Measurements from ENCODE around the gene SLC2A10. TPM values are rescaled to one million over a fixed set of nuclear protein-coding genes. Genes with fewer than 3 reads are reported as not detected.
A peak's percentile ranks its signal among the peaks of the same experiment; 100 is the strongest.

SLC2A10 gene
- total RNA-seq, 3 donors from 2014 or later (not counting 1 experiment from before 2014, with no cell fraction given) = 0.26 to 2.2 (median 0.79) TPM

GRCh38 chr20:46683939-46684750, 25.3 kb upstream of the SLC2A10 start:
- H3K27ac ChIP-seq (ENCODE audit: low read length) = no peak overlapping the region
- no peaks in the 10 kb centered on the region for H3K9me3 ChIP-seq (ENCODE audit: control insufficient read depth, insufficient read depth, low read length)
- no peaks in the 10 kb centered on the region for H3K27me3 ChIP-seq (ENCODE audit: control insufficient read depth, insufficient read depth, low read length)
- H3K4me3 ChIP-seq (ENCODE audit: low read length) = no peak overlapping the region
- peaks cover 8% of the 10 kb centered on the region for H3K36me3 Mint-ChIP-seq
- H3K27me3 Mint-ChIP-seq (ENCODE audit: low read depth in 2 of 2) = no peaks in the 10 kb centered on the region
- intact Hi-C loops (cut with micrococcal nuclease) = loop anchor here (2.0 to 10.0 kb wide), 4 partner anchors 122 to 659 kb away; partner anchors contain the start of gene SLC12A5
- 92% methylated on average over 22 of the region's 23 CpGs for WGBS (ENCODE audit: insufficient coverage)
- H3K36me3 ChIP-seq (ENCODE audit: control insufficient read depth, insufficient read depth, low read length) = peaks cover 20% of the 10 kb centered on the region
- peaks cover 76% of the 10 kb centered on the region in 2 donors for H3K4me1 Mint-ChIP-seq
- H3K4me1 ChIP-seq (ENCODE audit: control insufficient read depth, insufficient read depth, low read length) = peaks cover 28% of the 10 kb centered on the region
- H3K27ac Mint-ChIP-seq = peak overlapping the region; percentile 39 to 49
- no peak overlapping the region for H3K4me3 Mint-ChIP-seq
- no peak for TF ChIP-seq CTCF (IDR thresholded peaks at IDR 0.05)
- ATAC-seq (no peak), DNase-seq (no peak)
- no peaks in the 10 kb centered on the region for H3K9me3 Mint-ChIP-seq

- Mint-ChIP-seq H3K9me3 (no peaks in the 10 kb centered on the region), H3K36me3 (peaks cover 8% of the 10 kb centered on the region), H3K4me1 (peaks cover 59 to 62% of the 10 kb centered on the region in 2 donors), H3K4me3 (peak overlapping the region; percentile 99), H3K27me3 (ENCODE audit: low read depth in 2 of 2) (no peaks in the 10 kb centered on the region), H3K27ac (peak overlapping the region; percentile 92 to 97)
- no peak for TF ChIP-seq CTCF (IDR thresholded peaks at IDR 0.05)
- Histone ChIP-seq H3K27me3 (ENCODE audit: control insufficient read depth, insufficient read depth, low read length) (no peaks in the 10 kb centered on the region), H3K4me3 (ENCODE audit: low read length) (peak overlapping the region; percentile 86), H3K4me1 (ENCODE audit: control insufficient read depth, insufficient read depth, low read length) (peaks cover 23% of the 10 kb centered on the region), H3K9me3 (ENCODE audit: control insufficient read depth, insufficient read depth, low read length) (no peaks in the 10 kb centered on the region), H3K27ac (ENCODE audit: low read length) (peak overlapping the region; percentile 82), H3K36me3 (ENCODE audit: control insufficient read depth, insufficient read depth, low read length) (peaks cover 20% of the 10 kb centered on the region)
- WGBS (ENCODE audit: insufficient coverage) = 12% methylated on average over 19 of the region's 20 CpGs
- intact Hi-C loops (cut with micrococcal nuclease) = loop anchor here (10.0 kb wide), 1 partner anchor 664 kb away; the partner anchor contains the start of gene SLC12A5
- DNase-seq = no peak
- no peak for ATAC-seq
Observed at GRCh38 chr20:46688151-46689081, 21.0 kb upstream of the SLC2A10 start.

- H3K27me3 Mint-ChIP-seq (ENCODE audit: low read depth in 2 of 2) = no peaks in the 10 kb centered on the region
- peak within 1 kb of the TSS; percentile 92 to 97 for H3K27ac Mint-ChIP-seq
- under 1% methylated on average over 71 of the region's 71 CpGs for WGBS (ENCODE audit: insufficient coverage)
- DNase-seq = peak; percentile 92 to 98
- peak within 1 kb of the TSS; percentile 86 for H3K4me3 ChIP-seq (ENCODE audit: low read length)
- intact Hi-C loops (cut with micrococcal nuclease) = loop anchor here (10.0 kb wide), 1 partner anchor 664 kb away; the partner anchor contains the start of gene SLC12A5
- peaks cover 18% of the 10 kb centered on the region for H3K36me3 ChIP-seq (ENCODE audit: control insufficient read depth, insufficient read depth, low read length)
- H3K36me3 Mint-ChIP-seq = peaks cover 2% of the 10 kb centered on the region
- peak within 1 kb of the TSS; percentile 99 for H3K4me3 Mint-ChIP-seq
- H3K27ac ChIP-seq (ENCODE audit: low read length) = peak within 1 kb of the TSS; percentile 82
- H3K4me1 ChIP-seq (ENCODE audit: control insufficient read depth, insufficient read depth, low read length) = peaks cover 23% of the 10 kb centered on the region
- peak; percentile 23 for TF ChIP-seq CTCF (IDR thresholded peaks at IDR 0.05)
- no peaks in the 10 kb centered on the region for H3K9me3 ChIP-seq (ENCODE audit: control insufficient read depth, insufficient read depth, low read length)
- H3K9me3 Mint-ChIP-seq = no peaks in the 10 kb centered on the region
- ATAC-seq = peak; percentile 94 to 98 (median 94)
- peaks cover 51 to 54% of the 10 kb centered on the region in 2 donors for H3K4me1 Mint-ChIP-seq
- no peaks in the 10 kb centered on the region for H3K27me3 ChIP-seq (ENCODE audit: control insufficient read depth, insufficient read depth, low read length)
Observed at GRCh38 chr20:46689082-46689753, 20.2 kb upstream of the SLC2A10 start, which contains the start of gene TP53RK. Gene TP53RK (minus strand): TSS chr20:46689444. CDS start chr20:46689414, 30 bp downstream.

Data from natural killer cell (primary cell).